HEK293 (cell line): ENCODE results near the gene TPRA1.

Source experiments
- BCL11A ChIP-seq: fragments of 450-650 bp; formaldehyde crosslinking; IDR thresholded peaks from 2 replicates; pipeline ENCODE4 v1.5.1; 2016; ENCODE audit warnings: low read depth, missing biosample characterization, missing genetic modification characterization
- KLF1 ChIP-seq: fragments of 450-650 bp; formaldehyde crosslinking; IDR thresholded peaks from 2 replicates; pipeline ENCODE4 v1.5.1; 2016; ENCODE audit warnings: missing biosample characterization, missing genetic modification characterization
- REPIN1 ChIP-seq: fragments of 450-650 bp; formaldehyde crosslinking; IDR thresholded peaks from 2 replicates; pipeline ENCODE4 v1.5.1; 2017; ENCODE audit warnings: missing biosample characterization, missing genetic modification characterization, low read depth
- ZNF10 ChIP-seq: fragments of 450-650 bp; formaldehyde crosslinking; IDR thresholded peaks from 2 replicates; pipeline ENCODE4 v1.5.1; 2017; ENCODE audit warnings: missing biosample characterization, missing genetic modification characterization
- ZNF274 ChIP-seq, 2 experiments: fragments of 200-500 bp in 1 of 2; fragments of 450-650 bp in 1 of 2; sonication (Bioruptor generic) in 1 of 2; formaldehyde crosslinking in 1 of 2; IDR thresholded peaks; 2 replicates each; pipeline versions ENCODE4 v1.5.1 to v1.6.1; 2014 to 2016; ENCODE audit warnings: borderline replicate concordance in 1 of 2, inconsistent platforms in 1 of 2, low read length in 1 of 2, missing biosample characterization in 1 of 2, missing genetic modification characterization in 1 of 2
- ZNF660 ChIP-seq: fragments of 450-650 bp; IDR thresholded peaks from 2 replicates; pipeline ENCODE4 v1.5.1; 2018; ENCODE audit warnings: missing biosample characterization, mild to moderate bottlenecking, missing genetic modification characterization
- ZSCAN23 ChIP-seq: fragments of 450-650 bp; formaldehyde crosslinking; IDR thresholded peaks from 2 replicates; pipeline ENCODE4 v1.5.1; 2016; ENCODE audit warnings: missing biosample characterization, missing genetic modification characterization
- TF ChIP-seq, protein P1 (sequence below): fragments of 450-650 bp; formaldehyde crosslinking; IDR thresholded peaks from 2 replicates; pipeline ENCODE4 v1.5.1; 2016; ENCODE audit warnings: missing biosample characterization, missing genetic modification characterization, low read depth
- TF ChIP-seq, protein P2 (sequence below): fragments of 450-650 bp; formaldehyde crosslinking; IDR thresholded peaks from 2 replicates; pipeline ENCODE4 v1.5.1; 2016; ENCODE audit warnings: missing biosample characterization, missing genetic modification characterization
- TF ChIP-seq, protein P3 (sequence below): fragments of 450-650 bp; formaldehyde crosslinking; IDR thresholded peaks from 2 replicates; pipeline ENCODE4 v1.5.1; 2017; ENCODE audit warnings: missing biosample characterization, missing genetic modification characterization

DNA sequence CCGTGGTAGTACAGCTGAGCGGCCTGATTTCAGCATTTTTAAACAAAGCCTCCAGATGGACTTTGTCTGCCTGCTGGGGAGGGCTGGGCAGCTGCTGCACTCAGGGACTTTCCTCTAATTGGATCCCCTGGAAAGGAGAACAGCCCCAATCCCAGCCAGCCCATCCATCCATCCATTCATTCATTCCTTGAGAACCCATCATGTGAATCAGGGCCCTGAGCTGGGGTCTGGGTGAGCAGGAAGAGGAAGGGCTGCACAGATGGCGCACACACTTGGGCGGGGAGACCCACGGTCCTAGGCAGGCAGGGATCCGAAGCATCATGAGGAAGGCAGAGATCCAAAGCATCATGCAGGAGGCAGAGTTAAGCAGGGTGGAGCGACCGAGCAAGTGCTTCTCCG lies 45.7 kb downstream of the TPRA1 start:
- TF ChIP-seq, protein P1, sequence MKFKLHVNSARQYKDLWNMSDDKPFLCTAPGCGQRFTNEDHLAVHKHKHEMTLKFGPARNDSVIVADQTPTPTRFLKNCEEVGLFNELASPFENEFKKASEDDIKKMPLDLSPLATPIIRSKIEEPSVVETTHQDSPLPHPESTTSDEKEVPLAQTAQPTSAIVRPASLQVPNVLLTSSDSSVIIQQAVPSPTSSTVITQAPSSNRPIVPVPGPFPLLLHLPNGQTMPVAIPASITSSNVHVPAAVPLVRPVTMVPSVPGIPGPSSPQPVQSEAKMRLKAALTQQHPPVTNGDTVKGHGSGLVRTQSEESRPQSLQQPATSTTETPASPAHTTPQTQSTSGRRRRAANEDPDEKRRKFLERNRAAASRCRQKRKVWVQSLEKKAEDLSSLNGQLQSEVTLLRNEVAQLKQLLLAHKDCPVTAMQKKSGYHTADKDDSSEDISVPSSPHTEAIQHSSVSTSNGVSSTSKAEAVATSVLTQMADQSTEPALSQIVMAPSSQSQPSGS: no peak
- TF ChIP-seq, protein P2, sequence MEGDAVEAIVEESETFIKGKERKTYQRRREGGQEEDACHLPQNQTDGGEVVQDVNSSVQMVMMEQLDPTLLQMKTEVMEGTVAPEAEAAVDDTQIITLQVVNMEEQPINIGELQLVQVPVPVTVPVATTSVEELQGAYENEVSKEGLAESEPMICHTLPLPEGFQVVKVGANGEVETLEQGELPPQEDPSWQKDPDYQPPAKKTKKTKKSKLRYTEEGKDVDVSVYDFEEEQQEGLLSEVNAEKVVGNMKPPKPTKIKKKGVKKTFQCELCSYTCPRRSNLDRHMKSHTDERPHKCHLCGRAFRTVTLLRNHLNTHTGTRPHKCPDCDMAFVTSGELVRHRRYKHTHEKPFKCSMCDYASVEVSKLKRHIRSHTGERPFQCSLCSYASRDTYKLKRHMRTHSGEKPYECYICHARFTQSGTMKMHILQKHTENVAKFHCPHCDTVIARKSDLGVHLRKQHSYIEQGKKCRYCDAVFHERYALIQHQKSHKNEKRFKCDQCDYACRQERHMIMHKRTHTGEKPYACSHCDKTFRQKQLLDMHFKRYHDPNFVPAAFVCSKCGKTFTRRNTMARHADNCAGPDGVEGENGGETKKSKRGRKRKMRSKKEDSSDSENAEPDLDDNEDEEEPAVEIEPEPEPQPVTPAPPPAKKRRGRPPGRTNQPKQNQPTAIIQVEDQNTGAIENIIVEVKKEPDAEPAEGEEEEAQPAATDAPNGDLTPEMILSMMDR (tag by site-specific recombination): no peak
- no peak for TF ChIP-seq ZNF660
- TF ChIP-seq REPIN1 (tag by site-specific recombination): no peak
- TF ChIP-seq ZNF274 (IDR thresholded peaks at IDR 0.05; ENCODE audit: low read length): no peak
- no peak for TF ChIP-seq ZNF274 (tag by site-specific recombination; IDR thresholded peaks at IDR 0.05; ENCODE audit: borderline replicate concordance)
- TF ChIP-seq BCL11A: no peak
- TF ChIP-seq, protein P3, sequence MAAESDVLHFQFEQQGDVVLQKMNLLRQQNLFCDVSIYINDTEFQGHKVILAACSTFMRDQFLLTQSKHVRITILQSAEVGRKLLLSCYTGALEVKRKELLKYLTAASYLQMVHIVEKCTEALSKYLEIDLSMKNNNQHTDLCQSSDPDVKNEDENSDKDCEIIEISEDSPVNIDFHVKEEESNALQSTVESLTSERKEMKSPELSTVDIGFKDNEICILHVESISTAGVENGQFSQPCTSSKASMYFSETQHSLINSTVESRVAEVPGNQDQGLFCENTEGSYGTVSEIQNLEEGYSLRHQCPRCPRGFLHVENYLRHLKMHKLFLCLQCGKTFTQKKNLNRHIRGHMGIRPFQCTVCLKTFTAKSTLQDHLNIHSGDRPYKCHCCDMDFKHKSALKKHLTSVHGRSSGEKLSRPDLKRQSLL (tag by site-specific recombination): no peak
- no peak for TF ChIP-seq KLF1 (tag by site-specific recombination)
- no peak for TF ChIP-seq ZSCAN23 (tag by site-specific recombination)
- TF ChIP-seq ZNF10 (tag by site-specific recombination): no peak
